GM12878 (cell line): Measurements from ENCODE around the gene VSX1. TPM values are rescaled to one million over a fixed set of nuclear protein-coding genes. Genes with fewer than 3 reads are reported as not detected.

ENCODE experiments used
- ASH2L ChIP-seq: fragments of 300-600, 200-600 bp; sonication (generic); IDR thresholded peaks from 2 replicates; pipeline ENCODE4 v1.6.1; 2017; ENCODE audit warnings: low read depth, mild to moderate bottlenecking, borderline replicate concordance
- CHD1 ChIP-seq: IDR thresholded peaks from 2 replicates; pipeline ENCODE4 v1.6.1; 2012; ENCODE audit warnings: low read depth, low read length, improper control_type of control experiment
- EZH2 ChIP-seq: IDR thresholded peaks from 2 replicates; pipeline ENCODE4 v1.6.1; 2012; ENCODE audit warnings: low read depth, mild to moderate bottlenecking, control low read depth, inconsistent platforms, low read length, borderline replicate concordance; ENCODE audit not compliant: control insufficient read depth
- GATAD2B ChIP-seq: fragments of 450-650 bp; conservative IDR thresholded peaks from 2 replicates; pipeline ENCODE4 v1.6.1; 2017; ENCODE audit warnings: low read depth, mild to moderate bottlenecking, moderate library complexity
- RB1 ChIP-seq: fragments of 450-650 bp; formaldehyde crosslinking; IDR thresholded peaks from 2 replicates; pipeline ENCODE4 v1.6.1; 2017; ENCODE audit warnings: mild to moderate bottlenecking, borderline replicate concordance
- TARDBP ChIP-seq: IDR thresholded peaks from 2 replicates; pipeline ENCODE4 v1.6.1; 2016; ENCODE audit warnings: borderline replicate concordance
- ZBTB4 ChIP-seq: fragments of 450-650 bp; formaldehyde crosslinking; IDR thresholded peaks from 2 replicates; pipeline ENCODE4 v1.4.0; 2022; ENCODE audit warnings: mild to moderate bottlenecking, moderate library complexity
- polyA plus RNA-seq, 11 experiments: library from polyadenylated mRNA; depleted of rRNA in 4 of 11; unstranded in 6 of 11; stranded (reverse) in 5 of 11; fragments of >200 nt; fragmentation: Nextera tagmentation in 4 of 11; fragmentation: Illumina TruSeq in 1 of 11; extraction: Ambion mirVana in 4 of 11; extraction: Trizol in 1 of 11; gene quantifications; 1 replicate in 1 of 11; 2 replicates in 10 of 11; pipeline versions ENCODE4 v1.2.1 to v1.2.3, GENCODE V29; 2011 to 2016; ENCODE audit warnings: inconsistent platforms in 2 of 11, missing spikeins in 2 of 11, low read depth in 1 of 11
- total RNA-seq, 4 experiments: library from RNA; depleted of rRNA in 3 of 4; stranded (reverse); fragments of >200 nt in 3 of 4; fragmentation: Illumina TruSeq in 1 of 4; extraction: Trizol in 1 of 4; gene quantifications; 2 replicates each; pipeline versions ENCODE4 v1.2.1 to v1.2.3, GENCODE V29; 2013 to 2021
- TF ChIP-seq, protein P1 (sequence below): fragments of 450-650 bp; IDR thresholded peaks from 2 replicates; pipeline ENCODE4 v1.6.1; 2017; ENCODE audit warnings: mild to moderate bottlenecking, moderate library complexity

Gene VSX1
- total and polyA plus RNA-seq, 10 of the 15 experiments (the other 5 are each of a cell fraction or from before 2014, with no cell fraction given): 0.05 TPM; not detected in 9

DNA sequence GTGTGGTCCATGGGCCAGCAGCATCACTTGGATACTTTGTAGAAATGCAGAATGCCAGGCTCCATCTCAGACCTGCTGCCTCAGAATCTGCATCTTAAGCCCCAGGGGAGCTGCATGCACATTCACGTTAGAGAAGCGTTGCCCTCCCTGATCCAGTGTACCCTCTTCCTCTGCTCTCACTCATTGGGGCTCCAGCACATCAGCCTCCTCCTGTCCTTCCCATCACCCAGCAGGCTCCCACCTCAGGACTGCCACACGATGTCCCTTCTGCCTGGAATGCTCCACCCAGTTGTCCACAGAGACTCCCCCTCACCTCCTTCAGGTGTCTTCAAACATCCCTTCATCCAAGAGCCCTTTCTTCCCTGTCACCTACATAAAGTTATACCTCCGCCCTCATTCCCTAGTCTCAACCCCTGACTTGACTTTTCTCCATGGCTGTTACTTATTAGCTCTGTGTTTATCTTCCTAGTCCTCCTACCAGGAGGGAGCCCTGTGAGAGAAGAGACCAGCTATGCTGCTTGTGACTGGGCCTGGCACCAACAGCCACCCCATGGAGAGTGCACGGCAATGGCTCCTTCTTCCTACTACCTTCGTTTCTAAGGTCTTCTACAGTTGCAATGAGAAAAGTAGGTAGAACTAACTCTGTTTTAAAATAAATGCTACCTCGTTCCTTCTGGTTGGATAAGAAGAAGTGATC, 20.7 kb downstream of the VSX1 start (continued):
- no peak for TF ChIP-seq ZBTB4 (CRISPR knock-in tag)
- no peak for TF ChIP-seq TARDBP
- TF ChIP-seq ASH2L: no peak
- no peak for TF ChIP-seq EZH2
- TF ChIP-seq, protein P1, sequence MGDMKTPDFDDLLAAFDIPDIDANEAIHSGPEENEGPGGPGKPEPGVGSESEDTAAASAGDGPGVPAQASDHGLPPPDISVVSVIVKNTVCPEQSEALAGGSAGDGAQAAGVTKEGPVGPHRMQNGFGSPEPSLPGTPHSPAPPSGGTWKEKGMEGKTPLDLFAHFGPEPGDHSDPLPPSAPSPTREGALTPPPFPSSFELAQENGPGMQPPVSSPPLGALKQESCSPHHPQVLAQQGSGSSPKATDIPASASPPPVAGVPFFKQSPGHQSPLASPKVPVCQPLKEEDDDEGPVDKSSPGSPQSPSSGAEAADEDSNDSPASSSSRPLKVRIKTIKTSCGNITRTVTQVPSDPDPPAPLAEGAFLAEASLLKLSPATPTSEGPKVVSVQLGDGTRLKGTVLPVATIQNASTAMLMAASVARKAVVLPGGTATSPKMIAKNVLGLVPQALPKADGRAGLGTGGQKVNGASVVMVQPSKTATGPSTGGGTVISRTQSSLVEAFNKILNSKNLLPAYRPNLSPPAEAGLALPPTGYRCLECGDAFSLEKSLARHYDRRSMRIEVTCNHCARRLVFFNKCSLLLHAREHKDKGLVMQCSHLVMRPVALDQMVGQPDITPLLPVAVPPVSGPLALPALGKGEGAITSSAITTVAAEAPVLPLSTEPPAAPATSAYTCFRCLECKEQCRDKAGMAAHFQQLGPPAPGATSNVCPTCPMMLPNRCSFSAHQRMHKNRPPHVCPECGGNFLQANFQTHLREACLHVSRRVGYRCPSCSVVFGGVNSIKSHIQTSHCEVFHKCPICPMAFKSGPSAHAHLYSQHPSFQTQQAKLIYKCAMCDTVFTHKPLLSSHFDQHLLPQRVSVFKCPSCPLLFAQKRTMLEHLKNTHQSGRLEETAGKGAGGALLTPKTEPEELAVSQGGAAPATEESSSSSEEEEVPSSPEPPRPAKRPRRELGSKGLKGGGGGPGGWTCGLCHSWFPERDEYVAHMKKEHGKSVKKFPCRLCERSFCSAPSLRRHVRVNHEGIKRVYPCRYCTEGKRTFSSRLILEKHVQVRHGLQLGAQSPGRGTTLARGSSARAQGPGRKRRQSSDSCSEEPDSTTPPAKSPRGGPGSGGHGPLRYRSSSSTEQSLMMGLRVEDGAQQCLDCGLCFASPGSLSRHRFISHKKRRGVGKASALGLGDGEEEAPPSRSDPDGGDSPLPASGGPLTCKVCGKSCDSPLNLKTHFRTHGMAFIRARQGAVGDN: no peak
- no peak for TF ChIP-seq CHD1
- no peak for TF ChIP-seq GATAD2B
- TF ChIP-seq RB1: no peak
